ENCODE results near the gene E2F3.

DNA sequence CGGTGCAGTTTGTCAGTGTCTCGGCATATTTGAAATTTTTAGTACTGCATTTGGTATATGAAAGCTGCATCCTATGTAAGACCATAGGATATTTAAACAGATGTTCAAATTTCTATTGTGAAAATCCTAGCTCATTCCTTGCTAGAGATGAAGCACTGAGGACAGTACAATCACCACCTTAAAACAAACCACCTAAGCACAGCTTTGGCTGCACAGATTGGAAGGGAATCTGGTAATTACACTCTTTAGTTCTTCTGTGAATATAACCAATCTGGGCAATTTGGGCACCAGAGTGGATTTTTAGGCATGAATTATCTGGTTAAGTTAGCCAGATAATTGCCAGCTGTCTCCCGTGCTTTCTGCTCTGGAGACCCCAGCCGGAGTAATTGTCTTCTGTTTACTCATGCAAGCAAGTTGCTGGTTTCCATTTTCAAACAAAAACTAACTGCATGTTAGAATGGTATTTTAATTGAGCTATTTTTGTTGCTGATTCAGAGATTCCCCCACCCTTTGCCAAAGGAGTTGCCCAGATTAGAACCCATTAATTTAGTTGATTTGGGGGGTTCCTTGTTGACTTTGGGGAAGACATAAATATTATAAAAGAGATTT is 36.9 kb downstream of the E2F3 start:
- TF ChIP-seq, protein P1, sequence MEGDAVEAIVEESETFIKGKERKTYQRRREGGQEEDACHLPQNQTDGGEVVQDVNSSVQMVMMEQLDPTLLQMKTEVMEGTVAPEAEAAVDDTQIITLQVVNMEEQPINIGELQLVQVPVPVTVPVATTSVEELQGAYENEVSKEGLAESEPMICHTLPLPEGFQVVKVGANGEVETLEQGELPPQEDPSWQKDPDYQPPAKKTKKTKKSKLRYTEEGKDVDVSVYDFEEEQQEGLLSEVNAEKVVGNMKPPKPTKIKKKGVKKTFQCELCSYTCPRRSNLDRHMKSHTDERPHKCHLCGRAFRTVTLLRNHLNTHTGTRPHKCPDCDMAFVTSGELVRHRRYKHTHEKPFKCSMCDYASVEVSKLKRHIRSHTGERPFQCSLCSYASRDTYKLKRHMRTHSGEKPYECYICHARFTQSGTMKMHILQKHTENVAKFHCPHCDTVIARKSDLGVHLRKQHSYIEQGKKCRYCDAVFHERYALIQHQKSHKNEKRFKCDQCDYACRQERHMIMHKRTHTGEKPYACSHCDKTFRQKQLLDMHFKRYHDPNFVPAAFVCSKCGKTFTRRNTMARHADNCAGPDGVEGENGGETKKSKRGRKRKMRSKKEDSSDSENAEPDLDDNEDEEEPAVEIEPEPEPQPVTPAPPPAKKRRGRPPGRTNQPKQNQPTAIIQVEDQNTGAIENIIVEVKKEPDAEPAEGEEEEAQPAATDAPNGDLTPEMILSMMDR (IDR thresholded peaks at IDR 0.05): no peak
- TF ChIP-seq POLR2A (IDR thresholded peaks at IDR 0.05): no peak

All from uterus (tissue), 2 donors.